ENCODE measurements around the gene TRPM8.

The TRPM8 gene

GRCh38 chr2:233901367-233901766 is 15.8 kb upstream of the TRPM8 start:
- no peak for ATAC-seq
- TF ChIP-seq ESRRG (CRISPR knock-in tag; IDR thresholded peaks at IDR 0.05): no peak
- TF ChIP-seq POU6F1 (CRISPR knock-in tag; IDR thresholded peaks at IDR 0.05; ENCODE audit: borderline replicate concordance, low read depth): no peak
- no peak for TF ChIP-seq ZNF8 (CRISPR knock-in tag; IDR thresholded peaks at IDR 0.05)
- TF ChIP-seq ZNF565 (CRISPR knock-in tag; conservative IDR thresholded peaks at IDR 0.05; ENCODE audit: low read depth): no peak
- no peak for TF ChIP-seq CSDC2 (CRISPR knock-in tag; IDR thresholded peaks at IDR 0.05)
- no peak for TF ChIP-seq SNAI2 (CRISPR knock-in tag; IDR thresholded peaks at IDR 0.05)
- no peak for TF ChIP-seq CSRNP3 (CRISPR knock-in tag; IDR thresholded peaks at IDR 0.05)
- TF ChIP-seq RARB (CRISPR knock-in tag; IDR thresholded peaks at IDR 0.05): no peak
- no peak for TF ChIP-seq ZC3H10 (CRISPR knock-in tag; IDR thresholded peaks at IDR 0.05)
- TF ChIP-seq OSR1 (CRISPR knock-in tag; IDR thresholded peaks at IDR 0.05): no peak
- no peak for TF ChIP-seq PATZ1 (CRISPR knock-in tag; IDR thresholded peaks at IDR 0.05; ENCODE audit: borderline replicate concordance)
- TF ChIP-seq ISL1 (CRISPR knock-in tag; IDR thresholded peaks at IDR 0.05): no peak
- TF ChIP-seq GLIS3 (CRISPR knock-in tag; IDR thresholded peaks at IDR 0.05): no peak
- no peak for TF ChIP-seq PPARA (CRISPR knock-in tag; IDR thresholded peaks at IDR 0.05; ENCODE audit: borderline replicate concordance)

- ATAC-seq: no peak
These were observed 15.3 kb upstream of the TRPM8 start for GRCh38 chr2:233901884-233902283.

GRCh38 chr2:233905945-233906344 is 11.2 kb upstream of the TRPM8 start:
- TF ChIP-seq ISL1 (CRISPR knock-in tag; IDR thresholded peaks at IDR 0.05) (no peak), OSR1 (CRISPR knock-in tag; IDR thresholded peaks at IDR 0.05) (no peak), PATZ1 (CRISPR knock-in tag; IDR thresholded peaks at IDR 0.05; ENCODE audit: borderline replicate concordance) (no peak), ZNF8 (CRISPR knock-in tag; IDR thresholded peaks at IDR 0.05) (no peak), ZFP3 (CRISPR knock-in tag; IDR thresholded peaks at IDR 0.05) (no peak), CSRNP3 (CRISPR knock-in tag; IDR thresholded peaks at IDR 0.05) (no peak), POU6F1 (CRISPR knock-in tag; IDR thresholded peaks at IDR 0.05; ENCODE audit: borderline replicate concordance, low read depth) (no peak), ESRRG (CRISPR knock-in tag; IDR thresholded peaks at IDR 0.05) (no peak), ARNTL (CRISPR knock-in tag; IDR thresholded peaks at IDR 0.05; ENCODE audit: borderline replicate concordance, low read depth) (no peak), ZNF565 (CRISPR knock-in tag; conservative IDR thresholded peaks at IDR 0.05; ENCODE audit: low read depth) (no peak), TOX (CRISPR knock-in tag; IDR thresholded peaks at IDR 0.05; ENCODE audit: borderline replicate concordance) (no peak), ZC3H10 (CRISPR knock-in tag; IDR thresholded peaks at IDR 0.05) (no peak)
- no peak for ATAC-seq

More at GRCh38 chr2:233901884-233902283, 15.3 kb upstream of the TRPM8 start:
- TF ChIP-seq ZFP30 (CRISPR knock-in tag; IDR thresholded peaks at IDR 0.05): no peak
- no peak for TF ChIP-seq TCF4 (CRISPR knock-in tag; IDR thresholded peaks at IDR 0.05; ENCODE audit: borderline replicate concordance)
- TF ChIP-seq PATZ1 (CRISPR knock-in tag; IDR thresholded peaks at IDR 0.05; ENCODE audit: borderline replicate concordance): no peak
- no peak for TF ChIP-seq ZC3H10 (CRISPR knock-in tag; IDR thresholded peaks at IDR 0.05)
